Activated CD4-positive, alpha-beta T cell treated with anti-CD3 and anti-CD28 coated beads for 24 hours (primary cell): ENCODE data around the gene TLL2.

ENCODE experiments used
- DNase-seq, 2 donors: peaks; one replicate each; pipeline ENCODE4 v3.0.0-alpha.2; 2020; ENCODE audit warnings: low read depth in 2 of 2

Gene TLL2

DNA sequence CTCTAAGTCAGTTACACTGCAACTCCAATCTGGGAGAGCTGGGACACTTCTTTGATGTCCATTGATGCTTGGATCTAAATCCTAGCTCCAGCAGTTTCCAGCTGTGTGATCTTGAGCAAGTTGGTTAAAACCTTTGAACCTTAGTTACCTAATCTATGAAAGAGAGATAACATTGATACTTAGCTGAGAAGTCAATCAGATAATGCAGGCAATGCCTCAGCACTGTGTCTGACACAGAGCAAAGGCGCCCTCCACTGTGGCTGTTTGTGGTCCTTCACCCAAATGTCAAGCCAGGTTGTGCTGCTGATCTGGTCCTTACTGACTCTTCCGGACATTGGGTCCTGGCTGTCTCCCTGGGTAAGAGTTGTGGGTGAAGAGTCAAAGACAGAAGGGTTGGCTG, 189.3 kb downstream of the TLL2 start:
- DNase-seq = no peak

DNA sequence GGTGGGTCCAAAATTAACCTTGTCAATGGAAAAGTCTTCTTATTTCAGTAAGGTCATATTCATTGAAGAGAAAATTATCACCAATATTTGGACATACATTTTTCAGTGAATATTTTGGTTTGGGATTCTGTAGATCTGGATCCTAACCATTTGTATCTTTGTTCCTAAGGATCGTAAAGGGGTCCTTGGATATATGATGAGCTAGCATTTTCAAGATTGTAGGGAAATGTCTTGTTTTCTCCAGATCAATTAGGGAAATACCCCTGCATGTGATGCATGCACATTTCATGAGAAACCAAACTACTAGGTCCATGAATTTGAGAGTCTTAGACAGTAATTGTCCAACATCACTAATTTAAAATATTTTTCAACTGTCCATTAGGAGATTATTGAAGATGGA, 191.5 kb downstream of the TLL2 start:
- no peak for DNase-seq

DNA sequence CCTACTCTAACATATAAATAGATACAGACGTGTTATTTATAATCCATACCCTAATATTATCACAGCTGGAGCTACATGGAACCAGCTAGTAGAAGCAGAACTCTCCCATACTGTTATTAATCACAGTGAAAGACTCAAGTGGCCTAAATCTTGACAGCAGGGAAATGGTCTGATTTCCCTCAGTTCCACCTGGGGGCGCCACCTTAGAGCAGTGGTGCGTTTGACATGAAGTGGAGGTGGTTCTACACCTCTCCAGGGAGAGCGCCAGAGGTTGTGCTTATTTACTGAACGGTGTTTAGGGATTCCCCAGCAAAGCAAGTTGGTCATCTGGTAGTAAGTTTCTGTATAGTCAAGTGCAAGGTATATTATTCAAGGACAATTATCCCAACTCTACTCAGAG, 191.9 kb downstream of the TLL2 start:
- no peak for DNase-seq

DNA sequence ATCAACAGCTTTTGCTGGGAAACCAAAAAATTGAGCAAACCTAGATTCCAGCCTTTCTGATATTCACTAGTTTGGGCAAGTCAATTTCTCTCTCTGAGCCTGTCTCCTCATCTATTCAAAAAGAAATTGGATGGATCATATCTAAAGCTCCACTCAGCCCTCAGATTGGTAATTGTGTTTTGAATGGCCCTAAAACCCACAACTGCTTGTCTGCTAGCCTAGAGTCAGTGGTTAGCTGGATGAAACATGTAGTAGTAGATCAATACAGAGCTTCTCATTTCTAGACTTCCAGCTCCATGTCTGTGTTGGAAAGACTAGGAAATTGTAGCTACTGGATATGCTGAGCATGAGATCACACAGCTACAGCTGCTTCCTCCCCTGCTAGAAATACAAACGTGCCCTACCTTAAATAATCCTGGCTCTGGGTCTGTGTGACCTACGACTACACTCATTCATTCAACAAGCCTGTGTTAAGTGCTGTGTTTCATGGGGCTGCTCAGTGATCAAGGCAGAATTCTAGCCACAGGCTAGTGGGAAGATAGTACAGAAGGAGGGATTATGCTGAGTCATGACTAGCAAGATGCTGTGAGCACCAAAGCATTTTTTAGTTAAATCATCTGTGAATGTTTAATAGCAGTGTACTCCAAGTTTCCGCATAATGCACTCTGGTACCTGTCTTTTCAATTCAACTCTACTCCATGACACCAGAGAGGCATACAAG, 193.8 kb downstream of the TLL2 start:
- no peak for DNase-seq

DNA sequence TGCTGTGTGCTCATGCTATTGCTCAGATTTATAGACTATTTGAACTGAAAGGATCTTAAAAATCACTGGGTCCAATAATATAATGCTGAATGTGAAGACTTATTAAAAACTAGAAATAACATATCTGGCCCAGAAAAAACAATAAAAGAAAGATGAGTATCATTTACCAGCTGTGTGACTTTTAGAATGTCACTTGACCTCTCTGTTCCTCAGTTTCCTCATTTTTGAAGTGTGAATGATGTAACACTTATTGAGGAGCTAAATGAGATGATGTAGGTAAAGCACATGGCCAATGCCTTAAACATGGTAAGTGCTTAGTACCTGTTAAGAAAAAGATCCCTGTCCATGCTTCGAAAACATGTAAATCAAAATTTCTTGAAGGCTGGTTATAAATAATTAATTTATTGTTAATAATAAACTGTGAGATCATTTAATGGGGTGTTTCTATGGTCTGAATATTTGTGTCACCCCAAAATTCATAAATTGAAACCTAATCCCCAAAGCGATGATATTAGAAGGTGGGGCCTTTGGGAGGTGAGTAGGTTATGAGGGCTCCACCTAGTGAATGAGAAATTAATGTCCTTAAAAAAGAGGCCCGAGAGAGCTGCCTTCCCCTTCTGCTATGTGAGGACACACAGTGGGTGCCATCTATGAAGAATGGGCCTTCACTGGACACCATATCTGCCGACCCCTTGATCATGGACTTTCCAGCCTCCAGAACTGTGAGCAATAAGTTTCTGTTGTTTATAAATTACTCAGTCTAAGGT, 196.5 kb downstream of the TLL2 start:
- DNase-seq = no peak
